GM21529 (cell line): Measurements from ENCODE around the gene MAPK8.

Experiments used
- ATAC-seq: cut with Tn5 transposase; IDR thresholded peaks from one replicate; pipeline ENCODE4 v1.9.1; 2021; ENCODE audit not compliant: unreplicated experiment

MAPK8 gene

GRCh38 chr10:48381971-48382370 is 75.5 kb downstream of the MAPK8 start:
- no peak for ATAC-seq

DNA sequence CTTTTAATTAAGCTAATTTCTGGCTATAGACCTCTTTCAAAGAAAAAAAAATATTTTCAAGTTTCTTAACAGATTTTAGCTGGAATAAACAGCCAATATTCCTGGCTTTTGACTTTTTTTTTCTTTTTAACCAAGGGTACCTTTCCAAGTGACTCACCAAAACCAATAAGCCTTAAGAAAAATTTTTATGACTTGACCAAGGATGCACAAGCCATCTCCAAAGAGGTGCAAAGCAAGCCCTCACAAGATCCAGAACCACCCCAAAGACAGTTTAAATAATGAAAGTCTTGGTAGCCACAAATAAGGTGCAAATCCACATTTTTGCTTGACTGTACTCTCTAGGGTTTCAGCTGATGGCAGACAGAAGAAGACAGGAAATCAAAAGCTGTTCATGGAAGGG is 76.5 kb downstream of the MAPK8 start:
- no peak for ATAC-seq

DNA sequence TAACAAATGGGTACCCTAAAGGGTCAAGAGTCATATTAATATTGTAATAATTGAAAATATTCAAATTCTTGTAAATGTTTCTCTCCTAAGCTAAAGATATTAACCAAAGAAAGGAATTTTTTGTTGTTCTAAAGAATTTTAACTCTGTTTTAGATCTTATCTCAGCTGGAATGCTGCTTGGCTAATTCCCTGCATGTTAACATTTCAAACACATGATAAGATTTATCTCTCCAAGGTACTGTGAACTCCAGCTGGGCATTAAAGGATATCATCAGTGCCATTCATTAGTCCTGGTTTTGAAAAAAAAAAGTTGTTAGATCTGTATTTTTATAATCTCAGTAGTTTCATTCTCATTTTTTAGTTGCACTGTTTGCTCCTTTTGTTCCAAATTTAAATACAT is 76.9 kb downstream of the MAPK8 start:
- no peak for ATAC-seq

GRCh38 chr10:48384699-48384982 is 78.2 kb downstream of the MAPK8 start:
- ATAC-seq = no peak

DNA sequence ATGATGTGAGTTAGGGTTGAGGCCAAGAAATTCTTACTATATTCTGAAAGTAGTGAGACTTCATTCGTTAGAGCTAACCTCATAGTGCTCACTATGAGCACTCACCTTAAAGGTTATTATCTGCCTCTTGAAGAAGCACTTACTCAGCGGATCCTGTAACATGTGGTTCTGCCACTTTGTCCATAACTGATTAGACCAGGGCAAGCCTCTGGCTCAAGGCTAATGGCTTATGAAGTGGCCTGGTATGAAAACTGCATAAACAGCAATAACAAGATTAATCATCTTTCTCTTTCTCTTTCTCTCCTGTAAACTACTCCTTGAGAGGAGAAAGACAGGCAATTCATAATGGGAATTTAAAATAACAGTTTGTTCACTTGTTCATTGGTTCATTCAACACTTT is 82.8 kb downstream of the MAPK8 start:
- ATAC-seq = no peak

GRCh38 chr10:48389846-48390557 is 83.5 kb downstream of the MAPK8 start:
- no peak for ATAC-seq

- no peak for ATAC-seq
Observed at GRCh38 chr10:48390558-48390871, 84.0 kb downstream of the MAPK8 start.

- peak; percentile 83 for ATAC-seq
Observed at GRCh38 chr10:48390933-48391845, 84.7 kb downstream of the MAPK8 start.

DNA sequence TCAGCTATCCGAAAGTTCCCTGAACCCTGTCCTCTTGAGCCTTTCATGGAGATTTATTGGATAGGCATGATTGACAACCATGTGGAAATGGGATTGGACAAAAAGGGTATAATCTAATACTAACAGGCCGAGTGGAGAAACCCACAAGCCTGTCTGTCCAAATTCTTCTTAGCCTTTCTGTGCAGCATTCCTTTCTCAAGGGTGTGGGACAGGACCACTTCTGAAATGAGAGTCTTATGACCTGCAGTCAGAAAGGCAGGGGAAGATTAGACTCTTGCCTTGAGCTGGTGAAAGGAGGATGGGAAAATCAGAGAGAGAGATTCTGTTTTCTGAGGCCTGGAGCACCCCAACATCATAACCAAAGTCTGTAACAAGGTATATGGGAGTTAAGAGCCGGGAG is 85.5 kb downstream of the MAPK8 start:
- ATAC-seq = no peak

DNA sequence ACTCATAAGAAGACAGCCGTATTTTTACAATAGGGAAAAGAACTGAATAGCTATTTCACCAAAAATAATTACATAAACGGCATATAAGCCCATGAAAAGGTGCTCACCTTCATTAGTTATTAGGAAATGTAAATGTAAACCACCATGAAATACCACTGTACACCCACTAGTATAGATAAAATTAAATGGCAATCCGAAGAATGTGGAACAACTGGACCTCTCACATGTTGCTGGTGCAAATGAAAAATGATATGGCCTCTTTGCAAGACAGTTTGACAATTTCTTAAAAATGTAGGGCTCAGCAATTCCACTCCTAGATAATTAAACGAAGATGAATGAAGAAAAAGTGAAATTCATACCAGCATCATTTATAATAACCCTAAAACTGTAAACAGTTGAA is 91.8 kb downstream of the MAPK8 start:
- no peak for ATAC-seq

- ATAC-seq = no peak
Observed at GRCh38 chr10:48399056-48399541, 92.6 kb downstream of the MAPK8 start.

DNA sequence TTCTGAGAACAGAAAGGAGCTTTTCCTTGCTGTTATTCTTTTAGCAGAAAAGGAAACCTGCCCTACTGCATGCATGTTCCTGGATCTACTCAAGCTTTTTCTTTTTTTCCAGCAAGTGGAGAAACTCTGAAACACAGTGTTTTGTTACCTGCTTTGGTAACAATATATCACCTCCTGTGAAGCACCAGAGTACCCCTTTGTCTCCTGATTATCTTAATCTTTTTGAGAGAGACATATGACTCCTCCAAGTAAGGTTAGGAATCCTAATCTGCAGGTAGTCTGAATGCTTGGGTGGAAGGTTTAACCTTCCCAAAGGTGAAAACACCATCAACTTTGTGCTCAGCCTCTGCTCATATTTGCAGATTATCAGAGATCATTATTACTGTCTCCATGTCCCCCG is 93.1 kb downstream of the MAPK8 start:
- ATAC-seq = no peak

- no peak for ATAC-seq
Observed at GRCh38 chr10:48400129-48400849, 93.8 kb downstream of the MAPK8 start.

- no peak for ATAC-seq
Observed at GRCh38 chr10:48400850-48401220, 94.4 kb downstream of the MAPK8 start.

DNA sequence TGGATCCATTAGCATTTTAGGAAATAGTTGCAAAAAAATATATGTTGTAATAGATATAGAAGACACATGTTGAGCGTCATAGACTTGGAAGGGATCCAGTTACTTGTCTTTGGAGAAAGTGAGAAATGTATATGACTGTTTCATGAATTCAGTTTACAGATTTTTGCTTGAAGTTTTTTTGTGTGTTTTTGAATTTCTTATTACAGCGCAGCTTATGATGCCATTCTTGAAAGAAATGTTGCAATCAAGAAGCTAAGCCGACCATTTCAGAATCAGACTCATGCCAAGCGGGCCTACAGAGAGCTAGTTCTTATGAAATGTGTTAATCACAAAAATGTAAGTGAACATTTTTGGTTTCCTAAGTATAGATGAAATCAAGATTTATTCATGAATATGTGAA is 98.2 kb downstream of the MAPK8 start:
- no peak for ATAC-seq

DNA sequence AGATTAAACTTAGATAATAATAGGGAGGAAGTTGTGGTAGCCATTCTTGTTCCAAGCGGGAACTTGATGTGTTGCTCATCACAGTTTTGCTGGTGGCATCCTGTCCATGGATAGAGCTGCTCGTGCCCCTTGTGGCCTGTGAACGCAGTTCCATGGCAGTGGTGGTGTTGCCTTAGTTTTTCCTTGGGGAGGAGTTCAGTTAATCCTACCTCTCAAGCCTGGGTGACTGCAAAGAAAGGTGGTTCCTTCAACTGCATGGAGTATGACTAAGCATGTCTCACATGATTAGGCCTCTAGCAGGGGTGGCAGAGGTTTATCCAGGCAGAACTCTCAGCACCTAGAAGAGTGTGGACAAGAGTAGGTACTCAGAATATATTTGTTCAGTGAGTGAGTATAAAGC is 99.7 kb downstream of the MAPK8 start:
- ATAC-seq = no peak

DNA sequence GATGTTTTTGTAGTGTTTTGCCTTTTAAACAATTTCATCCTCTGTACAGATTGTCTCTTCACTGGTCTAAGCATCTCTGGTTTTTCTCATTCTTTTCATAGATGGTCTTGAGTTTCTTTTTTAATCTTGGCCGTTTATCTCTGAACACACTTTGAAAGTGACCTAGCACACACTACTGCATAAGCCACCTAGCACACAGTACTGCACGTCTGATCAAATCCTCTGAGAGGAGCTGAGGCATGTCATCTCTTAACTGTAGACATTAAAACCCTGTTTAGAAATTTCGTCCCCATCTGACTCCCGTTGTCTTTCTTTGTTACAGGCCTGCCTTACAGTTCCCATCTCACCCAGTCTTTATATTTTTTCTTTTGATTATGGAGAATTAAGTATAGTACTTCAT is 100.2 kb downstream of the MAPK8 start:
- no peak for ATAC-seq

DNA sequence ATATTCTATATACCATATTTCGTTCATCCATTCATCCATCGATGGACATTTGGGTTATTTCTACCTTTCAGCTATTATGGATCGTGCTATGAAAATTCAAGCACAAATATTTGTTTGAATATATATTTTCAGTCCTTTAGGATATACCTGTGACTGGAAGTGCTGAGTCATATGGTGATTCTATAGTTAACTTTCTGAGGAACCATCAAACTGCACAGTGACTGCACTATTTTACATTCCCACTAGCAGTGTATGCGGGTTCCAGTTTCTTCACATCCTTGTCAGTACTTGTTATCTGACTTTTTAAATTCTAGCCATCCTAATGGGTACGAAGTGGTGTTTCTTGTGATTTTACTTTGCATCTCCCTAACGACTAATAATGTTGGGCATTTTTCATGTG is 104.0 kb downstream of the MAPK8 start:
- ATAC-seq = no peak

DNA sequence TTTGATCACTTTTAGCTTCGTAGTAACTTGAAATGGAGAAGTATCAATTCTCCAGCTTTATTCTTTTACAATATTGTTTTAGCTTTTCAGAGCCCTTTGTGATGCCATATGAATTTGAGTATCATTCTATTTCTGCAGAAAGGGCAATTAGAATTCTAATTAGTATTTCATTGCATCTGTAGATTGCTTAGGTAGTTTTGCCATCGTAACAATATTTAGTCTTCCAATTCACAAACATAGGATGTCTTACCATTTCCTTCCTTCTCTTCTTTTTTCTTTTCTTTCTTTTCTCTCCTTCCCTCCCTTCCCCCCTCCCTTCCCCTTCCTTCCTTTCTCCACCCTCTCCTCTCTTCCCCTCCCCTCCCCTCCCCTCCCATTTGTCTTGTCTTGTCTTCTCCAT is 105.0 kb downstream of the MAPK8 start:
- ATAC-seq = no peak

- ATAC-seq = no peak
Observed at GRCh38 chr10:48412081-48412480, 105.6 kb downstream of the MAPK8 start.

GRCh38 chr10:48412933-48413332 is 106.5 kb downstream of the MAPK8 start:
- no peak for ATAC-seq

DNA sequence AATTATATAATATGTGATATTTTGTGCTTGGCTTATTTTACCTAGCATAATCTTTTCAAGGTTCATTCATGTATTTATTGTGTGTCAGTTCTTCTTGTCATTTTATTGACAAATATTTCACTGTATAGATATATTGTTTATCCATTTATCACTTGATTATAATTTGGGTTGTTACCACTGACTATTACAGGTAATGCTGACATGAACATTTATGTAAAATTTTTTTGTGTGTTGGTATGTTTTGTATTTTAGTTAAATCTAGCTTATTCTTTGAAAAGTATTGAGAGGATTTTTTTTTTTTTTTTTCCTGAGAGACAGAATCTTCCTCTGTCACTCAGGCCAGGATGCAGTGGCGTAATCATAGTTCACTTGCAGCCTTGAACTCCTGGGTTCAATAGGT is 107.7 kb downstream of the MAPK8 start:
- no peak for ATAC-seq
